GM23338 (cell line): ENCODE results near the gene RNF115. TPM values are rescaled to one million over a fixed set of nuclear protein-coding genes. Genes with fewer than 3 reads are reported as not detected.

Experiments
- ATAC-seq: fragments of 200-7000 bp; cut with Tn5 transposase; 3 replicates; pipeline ENCODE4 v1.9.1; 2020
- DNase-seq: peaks from one replicate; pipeline ENCODE4 v3.0.0-alpha.2; 2015; ENCODE audit warnings: low spot score
- H2AFZ ChIP-seq: fragments of 200-600 bp; sonication (generic); 2 replicates; pipeline ENCODE4 v1.8.0; 2016; ENCODE audit warnings: antibody characterized with exemption, mild to moderate bottlenecking, moderate library complexity
- H3F3A ChIP-seq: fragments of 200-600 bp; sonication (generic); replicated peaks from 2 replicates; pipeline ENCODE4 v1.8.0; 2017; ENCODE audit warnings: antibody characterized with exemption, mixed run types, low read depth
- H3K27ac ChIP-seq: fragments of 200-600 bp; sonication (generic); 2 replicates; pipeline ENCODE4 v1.6.1; 2016; ENCODE audit warnings: low read depth
- H3K27me3 ChIP-seq: fragments of 200-600 bp; sonication (generic); 2 replicates; pipeline ENCODE4 v1.8.0; 2016; ENCODE audit warnings: mild to moderate bottlenecking, mixed run types, moderate library complexity; ENCODE audit not compliant: insufficient read depth
- H3K36me3 ChIP-seq: fragments of 200-600 bp; sonication (generic); 2 replicates; pipeline ENCODE4 v1.8.0; 2016; ENCODE audit warnings: mild to moderate bottlenecking; ENCODE audit not compliant: insufficient read depth
- H3K4me1 ChIP-seq: fragments of 200-600 bp; sonication (generic); 2 replicates; pipeline ENCODE4 v1.8.0; 2016; ENCODE audit warnings: mild to moderate bottlenecking, moderate library complexity; ENCODE audit not compliant: insufficient read depth
- H3K4me2 ChIP-seq: fragments of 200-600 bp; sonication (generic); 2 replicates; pipeline ENCODE4 v1.7.1; 2017; ENCODE audit warnings: mixed run types
- H3K4me3 ChIP-seq: fragments of 200-600 bp; sonication (generic); 2 replicates; pipeline ENCODE4 v1.6.1; 2016; ENCODE audit warnings: mixed run types
- H3K79me2 ChIP-seq: fragments of 200-600 bp; sonication (generic); replicated peaks from 2 replicates; pipeline ENCODE4 v1.8.0; 2017; ENCODE audit warnings: mild to moderate bottlenecking; ENCODE audit not compliant: insufficient read depth
- H3K9me2 ChIP-seq: fragments of 200-600 bp; sonication (generic); 2 replicates; pipeline ENCODE4 v1.8.0; 2017; ENCODE audit not compliant: insufficient read depth
- H4K20me1 ChIP-seq: fragments of 200-600 bp; sonication (generic); replicated peaks from 2 replicates; pipeline ENCODE4 v1.8.0; 2017; ENCODE audit warnings: mild to moderate bottlenecking; ENCODE audit not compliant: insufficient read depth
- H3K27ac Mint-ChIP-seq: 2 replicates; pipeline ENCODE4 v1.8.0; 2020; ENCODE audit warnings: inconsistent platforms, mild to moderate bottlenecking, moderate library complexity, mixed read lengths
- H3K27me3 Mint-ChIP-seq: 3 replicates; pipeline ENCODE4 v1.8.0; 2022; ENCODE audit warnings: low read depth, mild to moderate bottlenecking, moderate library complexity, mixed read lengths, inconsistent platforms; ENCODE audit not compliant: insufficient read depth, poor library complexity
- H3K36me3 Mint-ChIP-seq: 3 replicates; pipeline ENCODE4 v1.8.0; 2021; ENCODE audit warnings: low read depth, mild to moderate bottlenecking, inconsistent platforms, moderate library complexity, mixed read lengths
- H3K4me1 Mint-ChIP-seq: 3 replicates; pipeline ENCODE4 v1.8.0; 2020; ENCODE audit warnings: mild to moderate bottlenecking, inconsistent platforms, mixed read lengths
- H3K4me3 Mint-ChIP-seq: 3 replicates; pipeline ENCODE4 v1.8.0; 2021; ENCODE audit warnings: moderate library complexity, mild to moderate bottlenecking, inconsistent platforms, mixed read lengths
- H3K9me3 Mint-ChIP-seq: 3 replicates; pipeline ENCODE4 v1.8.0; 2020; ENCODE audit warnings: moderate library complexity, mild to moderate bottlenecking, inconsistent platforms, mixed read lengths
- CREB1 ChIP-seq: fragments of 250-450 bp; sonication (Bioruptor Pico); IDR thresholded peaks from 2 replicates; pipeline ENCODE4 v1.5.0; 2020; ENCODE audit warnings: low read depth, mild to moderate bottlenecking, moderate library complexity
- EZH2 ChIP-seq: fragments of 200-600 bp; sonication (generic); IDR thresholded peaks from one replicate; pipeline ENCODE4 v1.8.0; 2017; ENCODE audit warnings: antibody characterized with exemption, mild to moderate bottlenecking, low read depth; ENCODE audit not compliant: unreplicated experiment
- EZH2phosphoT487 ChIP-seq: fragments of 200-600 bp; sonication (generic); IDR thresholded peaks from one replicate; pipeline ENCODE4 v1.8.1; 2018; ENCODE audit warnings: antibody characterized with exemption; ENCODE audit not compliant: unreplicated experiment
- JUNB ChIP-seq: IDR thresholded peaks from one replicate; pipeline ENCODE4 v1.6.1; 2016; ENCODE audit warnings: antibody characterized with exemption; ENCODE audit not compliant: unreplicated experiment
- NANOG ChIP-seq: IDR thresholded peaks from 2 replicates; pipeline ENCODE4 v1.6.1; 2016; ENCODE audit warnings: antibody characterized with exemption, borderline replicate concordance
- POLR2AphosphoS5 ChIP-seq: IDR thresholded peaks from 2 replicates; pipeline ENCODE4 v1.6.1; 2016; ENCODE audit warnings: antibody characterized with exemption, low read depth
- REST ChIP-seq: IDR thresholded peaks from one replicate; pipeline ENCODE4 v1.6.1; 2018; ENCODE audit warnings: antibody characterized with exemption; ENCODE audit not compliant: unreplicated experiment
- ZNF331 ChIP-seq: fragments of 250-450 bp; sonication (Bioruptor Pico); IDR thresholded peaks from 2 replicates; pipeline ENCODE4 v1.5.0; 2020; ENCODE audit warnings: low read depth, mild to moderate bottlenecking, moderate library complexity
- polyA plus RNA-seq: library from polyadenylated mRNA; unstranded; fragments of >200 nt; fragmentation: Nextera tagmentation; extraction: Ambion mirVana; gene quantifications from 2 replicates; pipeline ENCODE4 v1.2.1, GENCODE V29; 2016
- total RNA-seq: library from RNA; depleted of rRNA; stranded (reverse); fragments of >200 nt; shearing (Covaris generic); gene quantifications from 2 replicates; pipeline ENCODE4 v1.2.3, GENCODE V29; 2014

Gene RNF115
- total and polyA plus RNA-seq, 2 experiments from 2014 or later = 10.6 to 10.9 TPM

GRCh38 chr1:145695821-145696629 lies 127.9 kb downstream of the RNF115 start:
- DNase-seq (no peak), ATAC-seq (no peak)
- Histone ChIP-seq H3K4me3 (no peak overlapping the region), H3F3A (no peaks in the 10 kb centered on the region), H4K20me1 (no peaks in the 10 kb centered on the region), H3K79me2 (no peaks in the 10 kb centered on the region), H2AFZ (no peak overlapping the region), H3K4me2 (no peak overlapping the region), H3K27ac (no peak overlapping the region), H3K9me2 (no peaks in the 10 kb centered on the region), H3K27me3 (no peaks in the 10 kb centered on the region), H3K36me3 (no peaks in the 10 kb centered on the region), H3K4me1 (no peaks in the 10 kb centered on the region)
- H3K36me3 Mint-ChIP-seq = no peaks in the 10 kb centered on the region
- peaks cover 3% of the 10 kb centered on the region for H3K27me3 Mint-ChIP-seq
- no peak overlapping the region for H3K27ac Mint-ChIP-seq
- H3K9me3 Mint-ChIP-seq = no peaks in the 10 kb centered on the region
- no peak overlapping the region for H3K4me3 Mint-ChIP-seq
- no peaks in the 10 kb centered on the region for H3K4me1 Mint-ChIP-seq
- no peak for TF ChIP-seq CREB1 (CRISPR knock-in tag)
- TF ChIP-seq EZH2phosphoT487 = no peak
- no peak for TF ChIP-seq POLR2AphosphoS5
- TF ChIP-seq NANOG = no peak
- TF ChIP-seq JUNB = no peak

- H3K4me1 ChIP-seq = no peaks in the 10 kb centered on the region
- H2AFZ ChIP-seq = no peak overlapping the region
- ATAC-seq (no peak), DNase-seq (no peak)
- no peaks in the 10 kb centered on the region for H3F3A ChIP-seq
- TF ChIP-seq ZNF331 (CRISPR knock-in tag) (no peak), EZH2 (no peak), POLR2AphosphoS5 (no peak), REST (no peak), NANOG (no peak), JUNB (no peak)
- no peaks in the 10 kb centered on the region for H3K36me3 ChIP-seq
- no peak overlapping the region for H3K4me2 ChIP-seq
- H4K20me1 ChIP-seq = no peaks in the 10 kb centered on the region
- Mint-ChIP-seq H3K9me3 (no peaks in the 10 kb centered on the region), H3K27ac (no peak overlapping the region), H3K36me3 (no peaks in the 10 kb centered on the region), H3K27me3 (peaks cover 8% of the 10 kb centered on the region), H3K4me1 (peaks cover 3% of the 10 kb centered on the region; the same call in 2 of the 3 replicates), H3K4me3 (no peak overlapping the region)
- no peaks in the 10 kb centered on the region for H3K79me2 ChIP-seq
- no peak overlapping the region for H3K4me3 ChIP-seq
- no peaks in the 10 kb centered on the region for H3K27me3 ChIP-seq
- H3K27ac ChIP-seq = no peak overlapping the region
- H3K9me2 ChIP-seq = 0 out of 2 replicates have a peak, but pooled peaks cover 4% of the 10 kb centered on the region
Measured at GRCh38 chr1:145692785-145693443, 131.0 kb downstream of the RNF115 start.
